H1 (cell line): ENCODE results near the gene CTNNA3. TPM values are rescaled to one million over a fixed set of nuclear protein-coding genes. Genes with fewer than 3 reads are reported as not detected.

Experiments used
- CTCF ChIA-PET: fragments of 300-600 bp; sonication (Branson Sonifier 250); formaldehyde crosslinking; loops from one replicate; lab custom pipeline; 2021; ENCODE audit not compliant: partially characterized antibody; lab: Charles Lee
- POLR2A ChIA-PET: fragments of 300-600 bp; sonication (Branson Sonifier 250); formaldehyde crosslinking; loops from one replicate; lab custom pipeline; 2021; ENCODE audit warnings: inconsistent platforms; ENCODE audit not compliant: partially characterized antibody; lab: Charles Lee
- DNase-seq, 2 experiments: peaks; one replicate each; pipeline versions ENCODE4 v3.0.0 to v3.0.0-alpha.2; 2010 to 2022; ENCODE audit warnings: low spot score in 2 of 2, low read depth in 1 of 2, mixed read lengths in 1 of 2
- FAIRE-seq: peaks from 2 replicates; lab custom pipeline; 2011; peaks lifted over from hg19 to GRCh38; lab: Jason Lieb, UNC
- H2AFZ ChIP-seq: 2 replicates; pipeline ENCODE4 v1.8.1; 2012; ENCODE audit warnings: low read length, inconsistent platforms
- H2AK5ac ChIP-seq: 2 replicates; pipeline ENCODE4 v1.6.1; 2013; ENCODE audit warnings: low read depth, low read length
- H2BK120ac ChIP-seq: replicated peaks from 2 replicates; pipeline ENCODE3; 2013; ENCODE audit warnings: low read depth, low read length, inconsistent platforms
- H2BK12ac ChIP-seq: 2 replicates; pipeline ENCODE4 v1.6.1; 2013; ENCODE audit warnings: low read depth, low read length
- H2BK15ac ChIP-seq: 2 replicates; pipeline ENCODE4 v1.6.1; 2013; ENCODE audit warnings: low read length
- H2BK20ac ChIP-seq: 2 replicates; pipeline ENCODE4 v1.6.1; 2013; ENCODE audit warnings: low read length
- H2BK5ac ChIP-seq: 2 replicates; pipeline ENCODE4 v1.6.1; 2013; ENCODE audit warnings: low read depth, low read length
- H3K14ac ChIP-seq: 2 replicates; pipeline ENCODE4 v1.6.1; 2013; ENCODE audit warnings: inconsistent platforms; ENCODE audit not compliant: insufficient read length
- H3K18ac ChIP-seq: 2 replicates; pipeline ENCODE4 v1.6.1; 2013; ENCODE audit warnings: low read length; ENCODE audit errors: extremely low read depth
- H3K23ac ChIP-seq: 2 replicates; pipeline ENCODE4 v1.6.1; 2013; ENCODE audit warnings: inconsistent platforms; ENCODE audit not compliant: insufficient read length
- H3K23me2 ChIP-seq: 2 replicates; pipeline ENCODE4 v1.6.1; 2013; ENCODE audit warnings: low read depth, low read length
- H3K27ac ChIP-seq: 2 replicates; pipeline ENCODE4 v1.6.1; 2011; ENCODE audit warnings: low read depth, low read length, inconsistent platforms
- H3K27me3 ChIP-seq, 4 experiments: replicated peaks in 1 of 4; 1 replicate in 1 of 4; 2 replicates in 3 of 4; pipeline versions ENCODE4 v1.6.1 to v1.8.1; 2011 to 2013; ENCODE audit warnings: low read length in 3 of 4, mild to moderate bottlenecking in 3 of 4, inconsistent platforms in 2 of 4, mixed read lengths in 2 of 4, moderate library complexity in 1 of 4; ENCODE audit not compliant: control insufficient read depth in 3 of 4, insufficient read depth in 3 of 4; ENCODE audit errors: extremely low read depth in 1 of 4
- H3K36me3 ChIP-seq, 4 experiments: 2 replicates each; pipeline versions ENCODE4 v1.6.1 to v1.8.1; 2011 to 2013; ENCODE audit warnings: mild to moderate bottlenecking in 4 of 4, low read length in 3 of 4, moderate library complexity in 2 of 4, control low read depth in 1 of 4, inconsistent platforms in 1 of 4; ENCODE audit not compliant: insufficient read depth in 4 of 4, control insufficient read depth in 2 of 4
- H3K4ac ChIP-seq: replicated peaks from 2 replicates; pipeline ENCODE3; 2013; ENCODE audit warnings: low read length, low read depth, mixed read lengths, inconsistent platforms; ENCODE audit not compliant: insufficient read length
- H3K4me1 ChIP-seq, 4 experiments: replicated peaks in 1 of 4; 1 replicate in 1 of 4; 2 replicates in 3 of 4; pipeline versions ENCODE4 v1.6.1 to v1.8.1; 2011 to 2013; ENCODE audit warnings: low read length in 3 of 4, inconsistent platforms in 2 of 4, mixed read lengths in 1 of 4; ENCODE audit not compliant: insufficient read depth in 4 of 4, control insufficient read depth in 3 of 4
- H3K4me2 ChIP-seq, 2 experiments: 2 replicates each; pipeline versions ENCODE4 v1.6.1 to v1.8.1; 2011 to 2013; ENCODE audit warnings: low read depth in 2 of 2, low read length in 2 of 2, control low read depth in 1 of 2, inconsistent platforms in 1 of 2, mild to moderate bottlenecking in 1 of 2; ENCODE audit not compliant: insufficient read depth in 1 of 2
- H3K4me3 ChIP-seq, 4 experiments: fragments of 200-600, 300-600 bp in 1 of 4; sonication (generic), shearing (Covaris generic), sonication (Bioruptor Twin) in 1 of 4; 2 replicates each; pipeline versions ENCODE4 v1.5.1 to v1.8.1; 2011 to 2016; ENCODE audit warnings: low read length in 4 of 4, low read depth in 3 of 4, control low read depth in 2 of 4, inconsistent platforms in 2 of 4, mild to moderate bottlenecking in 2 of 4, mixed read lengths in 1 of 4, moderate library complexity in 1 of 4; ENCODE audit not compliant: insufficient read depth in 2 of 4; ENCODE audit errors: extremely low read depth in 1 of 4
- H3K56ac ChIP-seq: replicated peaks from 2 replicates; pipeline ENCODE3; 2013; ENCODE audit warnings: low read depth, mild to moderate bottlenecking, mixed read lengths, low read length, inconsistent platforms; ENCODE audit not compliant: insufficient read length
- H3K79me1 ChIP-seq: 2 replicates; pipeline ENCODE4 v1.6.1; 2013; ENCODE audit warnings: low read depth, low read length, control low read depth
- H3K79me2 ChIP-seq, 2 experiments: 2 replicates each; pipeline versions ENCODE4 v1.6.1 to v1.8.1; 2012 to 2013; ENCODE audit warnings: low read length in 2 of 2, mild to moderate bottlenecking in 2 of 2, inconsistent platforms in 1 of 2; ENCODE audit not compliant: insufficient read depth in 2 of 2, control insufficient read depth in 1 of 2
- H3K9ac ChIP-seq, 4 experiments: replicated peaks in 1 of 4; 1 replicate in 1 of 4; 2 replicates in 3 of 4; pipeline versions ENCODE4 v1.6.1 to v1.8.1; 2011 to 2013; ENCODE audit warnings: low read depth in 3 of 4, low read length in 3 of 4, control low read depth in 2 of 4, mild to moderate bottlenecking in 2 of 4, moderate library complexity in 2 of 4, inconsistent platforms in 1 of 4; ENCODE audit errors: extremely low read depth in 1 of 4
- H3K9me3 ChIP-seq, 2 experiments: 2 replicates each; pipeline versions ENCODE4 v1.6.1 to v1.8.1; 2012 to 2013; ENCODE audit warnings: mild to moderate bottlenecking in 2 of 2, moderate library complexity in 2 of 2, control low read depth in 1 of 2, inconsistent platforms in 1 of 2, low read depth in 1 of 2, low read length in 1 of 2, mixed read lengths in 1 of 2; ENCODE audit not compliant: insufficient read depth in 2 of 2
- H4K20me1 ChIP-seq, 2 experiments: replicated peaks in 1 of 2; 2 replicates each; pipeline versions ENCODE3 to v1.8.1; 2011 to 2013; ENCODE audit warnings: inconsistent platforms in 2 of 2, low read length in 2 of 2, mild to moderate bottlenecking in 1 of 2; ENCODE audit not compliant: insufficient read depth in 2 of 2, control insufficient read depth in 1 of 2
- H4K5ac ChIP-seq: 2 replicates; pipeline ENCODE4 v1.6.1; 2013; ENCODE audit warnings: low read length, low read depth, mixed read lengths, inconsistent platforms; ENCODE audit not compliant: insufficient read length
- H4K8ac ChIP-seq: 2 replicates; pipeline ENCODE4 v1.8.0; 2013; ENCODE audit warnings: mild to moderate bottlenecking, moderate library complexity, low read length, inconsistent platforms; ENCODE audit not compliant: insufficient read depth; ENCODE audit errors: extremely low read depth
- H4K91ac ChIP-seq: replicated peaks from 2 replicates; pipeline ENCODE3; 2013; ENCODE audit warnings: low read length, mixed read lengths, inconsistent platforms; ENCODE audit not compliant: insufficient read length
- ATF2 ChIP-seq: IDR thresholded peaks from 2 replicates; pipeline ENCODE4 v1.6.1; 2012; ENCODE audit warnings: low read length, inconsistent platforms
- CHD2 ChIP-seq: IDR thresholded peaks from 2 replicates; pipeline ENCODE4 v1.6.1; 2012; ENCODE audit warnings: low read length, improper control_type of control experiment
- CREB1 ChIP-seq: IDR thresholded peaks from 2 replicates; pipeline ENCODE4 v1.6.1; 2012; ENCODE audit warnings: inconsistent platforms
- MAFK ChIP-seq: IDR thresholded peaks from 2 replicates; pipeline ENCODE4 v1.6.1; 2012; ENCODE audit warnings: low read depth, mild to moderate bottlenecking, improper control_type of control experiment, low read length
- NRF1 ChIP-seq: IDR thresholded peaks from 2 replicates; pipeline ENCODE4 v1.6.1; 2011; ENCODE audit warnings: mild to moderate bottlenecking, low read depth, low read length, improper control_type of control experiment
- POU5F1 ChIP-seq: IDR thresholded peaks from 2 replicates; pipeline ENCODE4 v1.6.1; 2011; ENCODE audit warnings: low read depth, mild to moderate bottlenecking, low read length, moderate library complexity
- RXRA ChIP-seq: IDR thresholded peaks from 2 replicates; pipeline ENCODE4 v1.6.1; 2011; ENCODE audit warnings: low read depth, mild to moderate bottlenecking, low read length, moderate library complexity; ENCODE audit not compliant: insufficient read depth
- SP4 ChIP-seq: IDR thresholded peaks from 2 replicates; pipeline ENCODE4 v1.6.1; 2012; ENCODE audit warnings: low read length, inconsistent platforms
- TAF1 ChIP-seq: IDR thresholded peaks from 2 replicates; pipeline ENCODE4 v1.6.1; 2011; ENCODE audit warnings: mild to moderate bottlenecking, low read depth, low read length
- TCF12 ChIP-seq: IDR thresholded peaks from 2 replicates; pipeline ENCODE4 v1.6.1; 2011; ENCODE audit warnings: low read depth, mild to moderate bottlenecking, low read length
- YY1 ChIP-seq: IDR thresholded peaks from 2 replicates; pipeline ENCODE4 v1.6.1; 2011; ENCODE audit warnings: low read depth, mild to moderate bottlenecking, low read length
- WGBS, 2 experiments: shearing (Covaris generic) in 1 of 2; methylation state at CpG; one replicate each; pipeline versions ENCODE4 v1.1.6 to v1.1.7; 2013 to 2015; ENCODE audit warnings: low lambda C conversion rate in 2 of 2, mixed read lengths in 2 of 2, inconsistent platforms in 1 of 2, low coverage in 1 of 2, missing lambda C conversion rate in 1 of 2; ENCODE audit not compliant: insufficient replicate concordance in 2 of 2, insufficient coverage in 1 of 2, insufficient read length in 1 of 2; ENCODE audit errors: extremely low coverage in 1 of 2, missing lambda C conversion rate in 1 of 2; 5-methylcytosine and 5-hydroxymethylcytosine counted together
- polyA plus RNA-seq, 7 experiments: library from polyadenylated mRNA; depleted of rRNA in 3 of 7; stranded (reverse) in 5 of 7; unstranded in 2 of 7; fragments of >200 nt in 5 of 7; fragments of 200-250 nt in 2 of 7; gene quantifications; 1 replicate in 5 of 7; 2 replicates in 1 of 7; 4 replicates in 1 of 7; pipeline versions ENCODE4 v1.2.1 to v1.2.3, GENCODE V29; 2011 to 2013; ENCODE audit warnings: missing spikeins in 2 of 7, mixed read lengths in 2 of 7
- total RNA-seq: library from RNA; stranded (reverse); fragmentation: NEBNext Ultra II Directional; extraction: Animal tissue kit (Norgen Biotek cat#: 25700); gene quantifications from 2 replicates; pipeline ENCODE4 v1.2.1, GENCODE V29; 2021

CTNNA3 gene
- total and polyA plus RNA-seq, 2 of the 8 experiments (the other 6 are each of a cell fraction or from before 2014, with no cell fraction given): 1.3 to 1.5 TPM

GRCh38 chr10:66823301-66823700 is 872.7 kb downstream of the CTNNA3 start:
- Histone ChIP-seq H3K56ac (no peak overlapping the region), H2AFZ (no peak overlapping the region), H3K14ac (no peak overlapping the region), H3K4me2 (no peak overlapping the region), H3K4me3 (no peak overlapping the region), H3K36me3 (no peaks in the 10 kb centered on the region), H3K27ac (no peak overlapping the region), H3K4ac (no peak overlapping the region), H3K9me3 (no peaks in the 10 kb centered on the region), H3K79me2 (no peaks in the 10 kb centered on the region), H3K23ac (no peak overlapping the region), H2AK5ac (no peak overlapping the region), H3K4me1 (peaks cover 0 to 4% (median under 1%) of the 10 kb centered on the region in 4 experiments; a peak in 2 of 7 replicates), H2BK5ac (no peak overlapping the region), H2BK120ac (no peak overlapping the region), H2BK20ac (no peak overlapping the region), H3K23me2 (no peaks in the 10 kb centered on the region), H3K9ac (no peak overlapping the region), H3K79me1 (no peaks in the 10 kb centered on the region), H2BK15ac (no peak overlapping the region), H3K27me3 (peaks cover 0 to 1% (median 0%) of the 10 kb centered on the region in 4 experiments; a peak in 3 of 7 replicates), H4K5ac (no peak overlapping the region), H4K91ac (no peak overlapping the region), H4K8ac (no peak overlapping the region), H3K18ac (no peak overlapping the region), H4K20me1 (no peaks in the 10 kb centered on the region), H2BK12ac (no peak overlapping the region)
- DNase-seq: no peak
- FAIRE-seq: no peak
- ChIA-PET POLR2A (interaction anchor here (0.5 kb wide), 1 partner anchor 307 kb away, joined by 4 read pairs; no protein-coding TSS in a partner anchor), CTCF (interaction anchor here (0.6 to 1.2 kb wide), 4 partner anchors 18 to 582 kb away, joined by 3 read pairs; no protein-coding TSS in a partner anchor)
- WGBS, 2 experiments: 65% methylated on average over 1 of the region's 1 CpG; no CpG with 5 or more reads in 1 of the 2 experiments
- TF ChIP-seq SP4: no peak
- no peak for TF ChIP-seq POU5F1
- no peak for TF ChIP-seq CREB1
- no peak for TF ChIP-seq CHD2
- TF ChIP-seq MAFK: no peak
- TF ChIP-seq TAF1: no peak
- TF ChIP-seq TCF12: no peak
- TF ChIP-seq RXRA: no peak
- TF ChIP-seq NRF1: no peak
- no peak for TF ChIP-seq YY1
- TF ChIP-seq ATF2: no peak
